ENCODE results near the gene LDLR. TPM values are rescaled to one million over a fixed set of nuclear protein-coding genes. Genes with fewer than 3 reads are reported as not detected.
A peak's percentile ranks its signal among the peaks of the same experiment; 100 is the strongest.
"Not testable (repeated sequence)": the region's sequence is repeated elsewhere in the genome, so short reads cannot be mapped to it uniquely, and the experiment has no call there.

The LDLR gene
- total RNA-seq, 1 donor: 326 TPM

GRCh38 chr19:11137542-11138384, 48.5 kb downstream of the LDLR start:
- DNase-seq (ENCODE audit: insufficient read length, low spot score, missing footprints): peak; percentile 96
- Histone ChIP-seq H3K27ac (ENCODE audit: low read depth, low read length) (peak overlapping the region; percentile 86), H3K36me3 (ENCODE audit: insufficient read depth, low read length) (peaks cover 8% of the 10 kb centered on the region), H3K4me3 (ENCODE audit: insufficient read depth, low read length) (peak overlapping the region; percentile 63), H3K9me3 (ENCODE audit: low read depth, low read length) (no peaks in the 10 kb centered on the region), H3K79me2 (ENCODE audit: insufficient read depth, low read length) (no peaks in the 10 kb centered on the region), H3K4me2 (ENCODE audit: insufficient read depth, low read length) (peak overlapping the region; percentile 86), H3K27me3 (ENCODE audit: insufficient read depth, low read length) (no peaks in the 10 kb centered on the region), H2AFZ (ENCODE audit: low read length) (peak overlapping the region; percentile 80), H4K20me1 (ENCODE audit: insufficient read depth, low read length) (no peaks in the 10 kb centered on the region), H3K4me1 (ENCODE audit: insufficient read depth, low read length) (peaks cover 35% of the 10 kb centered on the region)
- peak; percentile 82 for TF ChIP-seq CTCF (IDR thresholded peaks at IDR 0.05; ENCODE audit: extremely low read depth, low read depth, low read length)

DNA sequence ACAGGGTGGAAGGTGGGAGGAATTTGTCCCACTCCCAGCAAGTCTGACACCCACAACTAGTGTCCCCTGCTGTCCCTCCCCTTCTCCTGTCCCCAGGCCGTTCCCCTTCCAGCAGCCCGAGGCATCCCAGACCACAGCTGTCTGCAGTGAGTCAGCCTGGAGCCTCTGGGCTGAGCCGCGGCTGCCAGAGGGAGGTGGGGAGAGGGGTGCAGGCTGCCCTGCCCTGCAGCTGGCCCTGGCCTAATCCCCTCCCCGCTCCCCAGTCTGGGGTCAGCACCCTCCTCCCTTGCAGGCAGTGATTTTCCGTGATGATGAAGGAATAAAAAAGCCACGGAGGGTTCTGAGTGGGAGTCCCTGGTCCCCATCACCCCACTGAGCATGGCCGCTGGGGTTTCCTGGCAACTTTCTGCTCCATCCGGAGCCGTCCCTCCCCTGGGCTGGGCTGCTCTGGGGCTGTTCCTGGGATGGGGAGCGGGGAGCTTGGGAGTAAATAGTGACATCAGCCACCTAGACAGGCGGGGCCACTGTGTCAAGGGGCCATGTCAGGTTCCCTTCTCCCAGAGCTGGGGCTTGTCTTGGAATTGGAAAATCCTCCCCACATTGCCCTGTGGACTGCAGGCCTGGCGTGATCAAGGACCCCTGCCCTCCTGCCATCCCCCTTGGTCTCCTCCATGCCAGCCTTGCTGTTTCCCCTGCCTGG, 49.5 kb downstream of the LDLR start:
- no peak for TF ChIP-seq CTCF (IDR thresholded peaks at IDR 0.05; ENCODE audit: extremely low read depth, low read depth, low read length)
- Histone ChIP-seq H3K9me3 (ENCODE audit: low read depth, low read length) (no peaks in the 10 kb centered on the region), H3K79me2 (ENCODE audit: insufficient read depth, low read length) (no peaks in the 10 kb centered on the region), H3K4me2 (ENCODE audit: insufficient read depth, low read length) (peak overlapping the region; percentile 72), H3K4me1 (ENCODE audit: insufficient read depth, low read length) (peaks cover 45% of the 10 kb centered on the region), H3K27ac (ENCODE audit: low read depth, low read length) (peak overlapping the region; percentile 86), H3K4me3 (ENCODE audit: insufficient read depth, low read length) (peak overlapping the region; percentile 57), H2AFZ (ENCODE audit: low read length) (peak overlapping the region; percentile 37), H3K27me3 (ENCODE audit: insufficient read depth, low read length) (no peaks in the 10 kb centered on the region), H3K36me3 (ENCODE audit: insufficient read depth, low read length) (no peaks in the 10 kb centered on the region), H4K20me1 (ENCODE audit: insufficient read depth, low read length) (no peaks in the 10 kb centered on the region)
- peak; percentile 96 for DNase-seq (ENCODE audit: insufficient read length, low spot score, missing footprints)

- DNase-seq (ENCODE audit: insufficient read length, low spot score, missing footprints): not testable (repeated sequence)
- Histone ChIP-seq H3K4me1 (ENCODE audit: insufficient read depth, low read length) (peaks cover 45% of the 10 kb centered on the region), H3K27ac (ENCODE audit: low read depth, low read length) (peak overlapping the region; percentile 86)
Observed at GRCh38 chr19:11140023-11140538, 50.8 kb downstream of the LDLR start.

GRCh38 chr19:11140896-11141295, 51.6 kb downstream of the LDLR start:
- no peak overlapping the region for H3K4me3 ChIP-seq (ENCODE audit: insufficient read depth, low read length)
- peaks cover 7% of the 10 kb centered on the region for H3K36me3 ChIP-seq (ENCODE audit: insufficient read depth, low read length)
- peaks cover 45% of the 10 kb centered on the region for H3K4me1 ChIP-seq (ENCODE audit: insufficient read depth, low read length)
- H3K27me3 ChIP-seq (ENCODE audit: insufficient read depth, low read length): no peaks in the 10 kb centered on the region
- no peak for DNase-seq (ENCODE audit: insufficient read length, low spot score, missing footprints)
- no peak for TF ChIP-seq CTCF (IDR thresholded peaks at IDR 0.05; ENCODE audit: extremely low read depth, low read depth, low read length)
- no peaks in the 10 kb centered on the region for H4K20me1 ChIP-seq (ENCODE audit: insufficient read depth, low read length)
- no peaks in the 10 kb centered on the region for H3K79me2 ChIP-seq (ENCODE audit: insufficient read depth, low read length)
- no peak overlapping the region for H3K27ac ChIP-seq (ENCODE audit: low read depth, low read length)
- no peaks in the 10 kb centered on the region for H3K9me3 ChIP-seq (ENCODE audit: low read depth, low read length)
- H2AFZ ChIP-seq (ENCODE audit: low read length): no peak overlapping the region
- H3K4me2 ChIP-seq (ENCODE audit: insufficient read depth, low read length): no peak overlapping the region

More at GRCh38 chr19:11140023-11140538, 50.8 kb downstream of the LDLR start:
- H3K4me2 ChIP-seq (ENCODE audit: insufficient read depth, low read length); H3K9me3 ChIP-seq (ENCODE audit: low read depth, low read length); H3K27me3 ChIP-seq (ENCODE audit: insufficient read depth, low read length); H3K4me3 ChIP-seq (ENCODE audit: insufficient read depth, low read length); H4K20me1 ChIP-seq (ENCODE audit: insufficient read depth, low read length); H3K36me3 ChIP-seq (ENCODE audit: insufficient read depth, low read length); H2AFZ ChIP-seq (ENCODE audit: low read length); H3K79me2 ChIP-seq (ENCODE audit: insufficient read depth, low read length): not testable (repeated sequence)
